Activated naive CD4-positive, alpha-beta T cell treated with anti-CD3 and anti-CD28 coated beads, Interleukin-2, amount 10 ng/mL, durations not matched to agents 7 days and 5 days (primary cell): ENCODE measurements around the gene ANO1.

Experiments used
- CTCF ChIA-PET: fragments of 350-600 bp; sonication (Branson Sonifier 250); formaldehyde crosslinking; loops from one replicate; lab custom pipeline; 2021; ENCODE audit warnings: antibody characterized with exemption; lab: Charles Lee
- DNase-seq: peaks from one replicate; pipeline ENCODE4 v3.0.0-alpha.2; 2020
- H3K27ac Mint-ChIP-seq: one replicate; pipeline ENCODE4 v1.8.0; 2021; ENCODE audit warnings: mild to moderate bottlenecking, moderate library complexity, mixed read lengths
- H3K27me3 Mint-ChIP-seq: one replicate; pipeline ENCODE4 v1.8.0; 2021; ENCODE audit warnings: mild to moderate bottlenecking, mixed read lengths
- H3K36me3 Mint-ChIP-seq: one replicate; pipeline ENCODE4 v1.8.0; 2021; ENCODE audit warnings: mixed read lengths
- H3K4me1 Mint-ChIP-seq: one replicate; pipeline ENCODE4 v1.8.0; 2021; ENCODE audit warnings: mixed read lengths
- H3K4me3 Mint-ChIP-seq: one replicate; pipeline ENCODE4 v1.8.0; 2021; ENCODE audit warnings: mild to moderate bottlenecking, moderate library complexity, mixed read lengths
- H3K9me3 Mint-ChIP-seq: one replicate; pipeline ENCODE4 v1.8.0; 2021; ENCODE audit warnings: mixed read lengths

The ANO1 gene

DNA sequence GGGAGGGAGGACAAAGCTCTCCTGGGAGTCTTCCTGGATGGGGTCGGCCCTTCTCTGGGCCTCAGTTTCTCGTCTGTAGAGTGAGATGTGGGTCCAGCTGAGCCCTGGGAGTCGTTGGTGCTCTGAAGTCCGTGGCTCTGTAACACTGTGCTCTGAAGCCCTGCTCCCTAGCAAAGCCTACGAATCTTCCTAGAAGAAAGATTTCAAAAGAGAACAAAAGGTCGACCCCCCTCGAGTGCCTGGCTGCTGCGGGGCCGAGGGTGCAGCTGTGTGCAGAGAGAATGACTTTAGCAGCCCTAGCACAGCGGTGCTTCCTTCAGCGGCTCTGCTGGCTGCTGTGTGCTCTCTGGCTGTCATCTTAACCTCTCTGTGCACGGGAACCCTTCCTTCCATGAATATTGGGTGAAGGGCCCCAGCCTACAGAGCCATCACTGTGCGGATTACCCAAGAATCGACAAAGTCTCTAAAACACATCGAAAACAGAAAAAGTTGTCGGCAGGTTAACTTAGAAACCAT is 10.7 kb downstream of the ANO1 start:
- no peaks in the 10 kb centered on the region for H3K4me1 Mint-ChIP-seq

GRCh38 chr11:70089631-70090030 is 11.5 kb downstream of the ANO1 start:
- Mint-ChIP-seq H3K36me3 (no peaks in the 10 kb centered on the region), H3K9me3 (no peaks in the 10 kb centered on the region), H3K4me3 (no peak overlapping the region), H3K27me3 (peaks cover 14% of the 10 kb centered on the region), H3K4me1 (no peaks in the 10 kb centered on the region), H3K27ac (no peak overlapping the region)
- CTCF ChIA-PET: interaction anchor here (1.0 kb wide), 1 partner anchor 106 kb away, joined by 3 read pairs; no protein-coding TSS in a partner anchor
- no peak for DNase-seq

More for the DNA sequence above, 10.7 kb downstream of the ANO1 start:
- H3K36me3 Mint-ChIP-seq: no peaks in the 10 kb centered on the region
- H3K27ac Mint-ChIP-seq: no peak overlapping the region
- no peaks in the 10 kb centered on the region for H3K9me3 Mint-ChIP-seq
- CTCF ChIA-PET: no interaction called here
- no peak for DNase-seq
- peaks cover 14% of the 10 kb centered on the region for H3K27me3 Mint-ChIP-seq
- H3K4me3 Mint-ChIP-seq: no peak overlapping the region

DNA sequence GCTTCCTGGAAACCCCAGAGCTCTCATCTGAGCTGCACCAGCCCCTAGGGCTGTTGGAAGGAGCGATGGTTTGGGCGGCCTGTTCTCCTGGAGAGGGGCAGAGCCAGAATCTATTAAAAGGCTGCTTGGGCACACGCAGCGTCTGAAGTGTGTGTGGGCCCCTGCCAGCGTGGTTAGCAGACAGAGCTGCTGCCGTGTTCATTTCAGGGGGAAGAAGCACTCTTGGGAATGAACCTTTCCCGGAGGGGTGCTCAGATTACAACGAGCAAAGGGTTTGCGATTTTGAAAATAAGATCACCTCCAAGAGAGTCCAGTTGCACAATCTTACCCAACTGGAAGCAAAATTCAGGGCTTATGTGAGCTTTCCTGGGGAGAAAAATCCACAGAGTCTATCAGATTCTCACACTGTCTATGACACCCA is 12.9 kb downstream of the ANO1 start:
- no peak for DNase-seq
- Mint-ChIP-seq H3K27ac (no peak overlapping the region), H3K9me3 (no peaks in the 10 kb centered on the region), H3K36me3 (no peaks in the 10 kb centered on the region), H3K4me1 (no peaks in the 10 kb centered on the region), H3K4me3 (no peak overlapping the region), H3K27me3 (peaks cover 14% of the 10 kb centered on the region)
- CTCF ChIA-PET: no interaction called here

DNA sequence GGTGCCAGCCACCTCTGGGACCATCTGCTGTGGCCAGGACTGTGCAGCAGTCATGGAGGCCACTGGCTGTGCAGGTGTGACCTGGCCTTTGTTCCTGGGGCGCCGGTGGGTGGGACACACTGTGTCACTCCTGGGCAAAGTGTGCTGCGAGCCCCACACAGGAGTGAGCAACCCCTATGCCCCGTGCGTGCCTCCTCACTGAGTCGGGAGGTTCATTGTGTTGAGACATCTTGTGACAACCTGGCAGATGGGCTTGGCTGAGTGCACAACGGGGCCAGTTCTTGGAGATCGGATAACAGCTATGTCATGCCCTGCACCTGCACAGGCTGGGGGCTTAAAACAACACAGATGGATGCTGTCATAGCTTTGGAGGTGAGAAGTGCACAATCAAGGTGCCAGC is 13.5 kb downstream of the ANO1 start:
- Mint-ChIP-seq H3K36me3 (no peaks in the 10 kb centered on the region), H3K4me1 (no peaks in the 10 kb centered on the region), H3K27ac (no peak overlapping the region), H3K9me3 (no peaks in the 10 kb centered on the region), H3K4me3 (no peak overlapping the region), H3K27me3 (peaks cover 14% of the 10 kb centered on the region)
- CTCF ChIA-PET: no interaction called here
- DNase-seq: no peak

DNA sequence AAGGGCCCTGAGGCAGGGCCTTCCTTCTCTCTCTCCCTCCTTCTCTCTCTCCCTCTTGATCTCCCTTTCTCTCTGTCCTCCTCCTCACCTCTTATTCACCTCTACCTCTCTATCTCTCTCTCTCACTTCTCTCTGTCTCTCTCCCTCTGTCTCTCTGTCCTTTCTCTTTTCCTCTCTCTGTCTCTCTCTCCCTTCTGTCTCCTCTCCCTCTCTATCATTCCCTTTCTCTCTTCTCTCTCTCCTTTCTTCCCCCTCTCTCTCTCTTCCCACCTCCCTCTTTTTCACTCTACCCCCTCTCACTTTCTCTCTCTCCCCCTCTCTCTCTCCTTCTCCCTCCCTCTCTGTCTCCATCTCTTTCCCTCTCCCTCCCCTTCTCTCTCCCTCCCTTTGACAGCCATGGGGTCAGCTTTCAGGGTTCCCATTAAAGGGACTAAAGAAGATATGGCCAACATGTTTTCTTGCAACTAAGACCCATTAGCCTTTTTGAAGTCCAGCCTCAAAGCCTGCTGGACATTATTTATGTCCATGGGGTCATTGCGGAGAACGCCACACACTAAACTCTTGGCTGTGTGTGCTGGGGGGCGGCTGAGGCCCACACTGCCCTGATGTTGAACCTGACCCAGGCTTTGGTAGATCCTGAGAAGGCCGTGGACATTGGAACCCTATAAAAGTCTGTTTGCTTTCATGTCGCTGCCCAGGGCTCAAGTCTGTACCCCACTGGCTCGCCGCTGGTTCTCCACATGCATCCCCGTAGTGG is 15.0 kb downstream of the ANO1 start:
- Mint-ChIP-seq H3K4me1 (no peaks in the 10 kb centered on the region), H3K4me3 (no peak overlapping the region), H3K9me3 (no peaks in the 10 kb centered on the region), H3K27me3 (peaks cover 9% of the 10 kb centered on the region), H3K36me3 (no peaks in the 10 kb centered on the region), H3K27ac (no peak overlapping the region)
- DNase-seq: no peak
- CTCF ChIA-PET: no interaction called here

DNA sequence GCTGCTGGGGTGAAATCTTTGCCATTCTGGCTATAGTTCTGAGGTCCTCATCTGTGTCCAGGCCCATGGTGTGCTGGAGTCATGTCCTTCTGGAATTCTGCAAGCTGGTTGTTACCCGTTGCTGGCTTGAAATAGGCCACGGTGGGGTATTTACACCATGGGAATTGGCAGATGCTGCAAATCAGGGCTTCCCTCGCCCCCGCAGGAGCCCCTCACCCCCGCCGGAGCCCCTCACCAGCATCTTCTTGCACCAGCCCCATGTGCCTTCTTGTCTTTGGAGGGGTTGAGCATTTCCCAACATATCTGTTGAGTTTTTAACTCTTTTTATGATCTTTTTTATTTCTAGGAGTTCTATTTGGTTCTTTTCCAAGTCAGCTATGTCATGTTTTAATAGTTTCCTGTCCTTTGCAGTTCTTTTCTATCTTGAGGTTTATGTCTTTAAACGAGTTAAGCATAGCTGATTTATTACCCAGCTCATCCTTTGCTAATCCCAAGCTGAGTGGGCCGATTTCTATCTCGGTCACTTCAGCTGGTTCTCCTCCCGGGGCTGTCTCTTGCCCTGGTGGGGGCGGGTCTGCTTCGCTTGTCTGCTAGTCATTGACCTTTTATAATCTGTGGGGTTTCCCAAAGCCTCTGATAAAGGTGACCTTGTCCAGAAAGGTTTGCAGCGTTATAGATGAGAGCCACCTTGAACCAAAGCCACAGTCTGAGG is 17.6 kb downstream of the ANO1 start:
- no peaks in the 10 kb centered on the region for H3K36me3 Mint-ChIP-seq
- H3K9me3 Mint-ChIP-seq: no peaks in the 10 kb centered on the region
- DNase-seq: no peak
- H3K4me1 Mint-ChIP-seq: no peaks in the 10 kb centered on the region
- CTCF ChIA-PET: no interaction called here
- H3K27me3 Mint-ChIP-seq: no peaks in the 10 kb centered on the region
- no peak overlapping the region for H3K27ac Mint-ChIP-seq
- H3K4me3 Mint-ChIP-seq: no peak overlapping the region

DNA sequence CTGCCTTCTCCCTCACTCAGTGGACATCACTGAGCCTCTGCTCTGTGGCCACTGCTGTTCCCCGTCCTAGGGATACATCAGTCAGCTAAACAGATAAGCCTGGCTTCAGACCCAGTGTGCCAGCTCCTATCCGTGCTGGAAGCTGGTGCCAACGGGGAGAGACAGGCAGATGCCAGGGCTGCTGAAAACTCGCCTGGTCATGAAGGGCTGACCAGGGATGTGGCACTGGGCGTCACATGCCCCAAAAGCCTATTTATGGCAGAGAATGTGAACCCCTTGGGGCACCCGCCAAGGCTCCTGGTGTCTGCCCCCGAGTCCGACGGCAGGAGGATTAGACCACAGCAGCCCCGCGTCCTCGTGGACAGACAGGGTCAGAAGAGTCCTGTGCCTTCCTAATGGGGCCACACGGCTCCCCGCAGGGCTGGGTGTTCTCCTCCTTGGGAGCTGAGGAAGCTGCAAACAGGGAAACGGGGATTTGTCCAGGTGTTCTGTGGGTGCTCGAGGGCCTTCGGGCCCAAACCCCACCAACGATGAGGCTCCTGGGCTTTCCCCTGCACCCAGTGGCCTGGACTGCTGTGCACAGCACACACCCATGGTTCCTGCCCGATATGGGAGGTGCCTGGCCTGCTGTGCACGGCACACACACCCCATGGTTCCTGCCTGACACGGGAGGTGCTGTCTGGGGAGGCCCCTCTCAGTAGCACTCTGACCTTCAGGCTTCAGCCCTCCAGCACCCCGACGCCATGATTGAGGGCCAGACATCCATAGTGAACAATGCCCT is 19.9 kb downstream of the ANO1 start:
- no peaks in the 10 kb centered on the region for H3K9me3 Mint-ChIP-seq
- DNase-seq: no peak
- no peaks in the 10 kb centered on the region for H3K36me3 Mint-ChIP-seq
- no peaks in the 10 kb centered on the region for H3K4me1 Mint-ChIP-seq
- H3K27me3 Mint-ChIP-seq: no peaks in the 10 kb centered on the region
- H3K27ac Mint-ChIP-seq: no peak overlapping the region
- H3K4me3 Mint-ChIP-seq: no peak overlapping the region
- CTCF ChIA-PET: interaction anchor here (0.7 kb wide), 1 partner anchor 90 kb away, joined by 3 read pairs; no protein-coding TSS in a partner anchor

GRCh38 chr11:70098936-70099335 is 20.8 kb downstream of the ANO1 start:
- no peaks in the 10 kb centered on the region for H3K27me3 Mint-ChIP-seq
- H3K27ac Mint-ChIP-seq: no peak overlapping the region
- no peak overlapping the region for H3K4me3 Mint-ChIP-seq
- DNase-seq: no peak
- H3K9me3 Mint-ChIP-seq: no peaks in the 10 kb centered on the region
- no peaks in the 10 kb centered on the region for H3K36me3 Mint-ChIP-seq
- no peaks in the 10 kb centered on the region for H3K4me1 Mint-ChIP-seq
- CTCF ChIA-PET: no interaction called here

DNA sequence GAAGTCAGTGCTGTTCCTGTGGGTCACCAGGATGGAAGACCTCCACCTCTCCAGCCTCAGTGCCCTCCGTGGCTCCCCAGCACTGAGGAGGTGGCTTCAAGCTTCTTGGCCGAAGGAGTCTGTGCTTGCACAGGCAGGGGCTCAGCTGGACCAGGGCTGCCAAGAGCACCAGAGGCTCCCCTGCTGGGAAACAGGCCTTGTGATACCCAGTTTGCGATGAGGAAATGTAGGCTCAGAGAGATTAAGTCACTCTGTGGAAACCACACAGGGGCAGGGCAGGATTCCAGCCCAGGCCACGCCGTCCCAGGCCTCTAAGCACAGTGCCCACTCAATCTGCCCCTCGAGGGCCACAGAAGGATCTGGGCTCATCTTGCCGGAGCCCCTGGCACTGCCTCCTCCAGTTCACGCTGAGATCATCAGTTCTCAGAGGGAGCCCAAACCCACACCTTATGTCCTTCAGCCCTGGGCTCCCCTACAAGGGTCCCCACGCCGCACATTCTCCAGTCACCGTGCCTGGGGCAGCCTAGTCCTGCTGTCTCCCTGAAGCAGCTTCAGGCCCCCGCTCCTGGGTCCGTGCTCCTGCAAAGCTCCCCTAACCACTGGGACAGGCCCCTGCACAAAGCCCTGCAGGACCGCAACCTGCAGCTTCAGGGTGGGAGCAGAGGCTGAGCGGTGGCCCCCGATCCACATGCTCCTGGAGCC is 21.6 kb downstream of the ANO1 start:
- CTCF ChIA-PET: no interaction called here
- H3K36me3 Mint-ChIP-seq: no peaks in the 10 kb centered on the region
- H3K4me1 Mint-ChIP-seq: no peaks in the 10 kb centered on the region
- H3K4me3 Mint-ChIP-seq: no peak overlapping the region
- H3K27me3 Mint-ChIP-seq: no peaks in the 10 kb centered on the region
- no peaks in the 10 kb centered on the region for H3K9me3 Mint-ChIP-seq
- no peak overlapping the region for H3K27ac Mint-ChIP-seq
- no peak for DNase-seq

DNA sequence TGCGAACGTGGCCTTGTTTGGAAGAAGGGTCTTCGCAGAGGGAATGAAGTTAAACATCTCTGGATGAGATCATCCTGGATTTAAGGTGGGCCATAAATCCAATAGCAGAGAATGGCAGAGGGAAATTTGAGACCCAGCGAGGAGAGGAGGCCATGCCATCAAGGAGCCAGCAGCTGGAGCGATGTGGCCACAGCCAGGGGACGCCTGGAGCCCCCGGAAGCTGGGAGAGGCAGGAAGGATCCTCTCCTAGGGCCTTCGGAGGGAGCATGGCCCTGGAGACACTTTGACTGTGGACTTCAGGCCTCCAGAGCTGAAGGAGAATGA is 22.1 kb downstream of the ANO1 start:
- Mint-ChIP-seq H3K9me3 (no peaks in the 10 kb centered on the region), H3K4me1 (no peaks in the 10 kb centered on the region), H3K36me3 (no peaks in the 10 kb centered on the region), H3K27ac (no peak overlapping the region), H3K27me3 (peaks cover 5% of the 10 kb centered on the region), H3K4me3 (no peak overlapping the region)
- no peak for DNase-seq
- CTCF ChIA-PET: no interaction called here

DNA sequence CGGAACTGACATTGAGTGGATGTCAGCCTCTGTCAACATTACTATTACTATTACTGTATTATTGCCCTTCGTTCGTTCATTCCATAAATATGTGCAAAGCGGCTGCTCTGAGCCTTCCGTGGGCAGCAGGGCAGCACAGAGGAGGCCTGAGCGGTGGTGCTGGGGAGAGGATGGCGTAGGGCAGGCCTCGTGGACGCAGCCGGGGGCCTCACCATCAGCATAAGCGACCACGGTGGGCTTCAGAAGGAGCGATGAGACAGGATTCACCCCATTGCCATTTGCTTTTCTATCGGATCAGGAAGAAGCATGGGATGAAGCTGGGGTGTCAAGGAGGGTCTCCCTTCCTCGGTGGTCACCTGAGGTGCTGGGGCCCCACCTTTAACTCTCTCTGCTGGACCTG is 22.7 kb downstream of the ANO1 start:
- no peaks in the 10 kb centered on the region for H3K9me3 Mint-ChIP-seq
- no peaks in the 10 kb centered on the region for H3K4me1 Mint-ChIP-seq
- no peaks in the 10 kb centered on the region for H3K36me3 Mint-ChIP-seq
- no peak for DNase-seq
- CTCF ChIA-PET: no interaction called here
- H3K27me3 Mint-ChIP-seq: peaks cover 5% of the 10 kb centered on the region
- no peak overlapping the region for H3K4me3 Mint-ChIP-seq
- no peak overlapping the region for H3K27ac Mint-ChIP-seq

DNA sequence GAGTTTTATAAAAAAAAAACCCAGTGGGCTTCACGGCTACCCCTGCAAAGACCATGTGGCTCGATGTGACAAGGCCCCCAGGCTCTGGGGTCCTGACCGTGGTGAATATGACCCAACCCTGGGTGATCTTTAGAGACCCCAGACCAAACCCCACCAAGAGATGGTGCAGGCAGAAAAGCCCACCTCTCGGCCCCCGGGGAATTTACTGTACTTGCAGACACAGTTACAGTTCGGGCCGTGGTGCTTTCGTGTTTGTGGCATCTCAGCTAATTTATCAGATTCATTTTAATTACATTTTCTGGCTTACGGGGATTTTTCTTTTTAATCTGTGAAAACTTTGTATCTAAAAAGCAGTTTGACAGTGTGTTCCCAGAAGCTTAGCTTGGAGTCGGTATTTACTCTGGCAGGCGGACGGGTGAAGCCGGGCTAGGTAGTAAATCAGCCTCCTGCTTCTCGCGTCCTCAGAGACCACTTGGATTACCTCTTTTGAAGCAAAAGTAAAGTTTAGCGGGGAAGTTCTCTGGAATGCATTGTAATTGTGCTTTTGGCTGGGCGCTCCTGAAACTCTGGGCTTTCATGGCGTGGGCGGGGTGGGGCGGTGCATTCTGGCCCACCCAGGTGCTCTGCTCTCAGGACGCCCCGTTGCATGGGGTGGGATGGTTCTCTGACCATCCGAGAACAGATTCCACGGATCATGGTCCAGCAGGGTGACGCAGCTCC is 25.3 kb downstream of the ANO1 start:
- peaks cover 8% of the 10 kb centered on the region for H3K27me3 Mint-ChIP-seq
- no peaks in the 10 kb centered on the region for H3K36me3 Mint-ChIP-seq
- no peak overlapping the region for H3K27ac Mint-ChIP-seq
- no peaks in the 10 kb centered on the region for H3K9me3 Mint-ChIP-seq
- H3K4me3 Mint-ChIP-seq: no peak overlapping the region
- CTCF ChIA-PET: no interaction called here
- no peak for DNase-seq
- no peaks in the 10 kb centered on the region for H3K4me1 Mint-ChIP-seq

DNA sequence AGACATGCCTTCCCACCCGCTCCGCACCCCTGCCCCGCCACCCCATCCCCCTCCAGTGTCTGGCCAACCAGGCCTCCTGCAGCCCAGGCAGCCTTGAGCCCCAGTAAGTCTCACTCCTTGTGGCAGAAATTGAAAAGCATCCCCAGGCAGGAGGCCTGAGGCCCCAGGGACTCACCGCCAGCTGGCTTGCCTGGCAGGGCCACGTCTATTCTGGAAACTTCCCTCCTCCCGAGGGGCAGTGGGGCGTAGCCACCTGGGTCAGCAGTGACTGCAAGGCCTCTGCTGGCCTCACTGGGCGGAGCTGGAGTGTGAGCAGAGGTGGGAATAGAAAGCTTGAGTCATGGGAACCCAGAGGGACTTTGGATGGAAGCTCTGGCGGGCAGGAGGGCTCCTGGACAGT is 26.3 kb downstream of the ANO1 start:
- no peak overlapping the region for H3K27ac Mint-ChIP-seq
- no peaks in the 10 kb centered on the region for H3K9me3 Mint-ChIP-seq
- no peak overlapping the region for H3K4me3 Mint-ChIP-seq
- no peak for DNase-seq
- H3K4me1 Mint-ChIP-seq: no peaks in the 10 kb centered on the region
- CTCF ChIA-PET: no interaction called here
- peaks cover 11% of the 10 kb centered on the region for H3K27me3 Mint-ChIP-seq
- no peaks in the 10 kb centered on the region for H3K36me3 Mint-ChIP-seq
